GM21737 (cell line): ENCODE data around the gene SLC29A3.

Experiments used
- ATAC-seq: cut with Tn5 transposase; IDR thresholded peaks from one replicate; pipeline ENCODE4 v1.9.1; 2021; ENCODE audit warnings: mild to moderate bottlenecking, moderate library complexity; ENCODE audit not compliant: unreplicated experiment

Gene SLC29A3

GRCh38 chr10:71300555-71301370 is 18.3 kb upstream of the SLC29A3 start:
- ATAC-seq: no peak

DNA sequence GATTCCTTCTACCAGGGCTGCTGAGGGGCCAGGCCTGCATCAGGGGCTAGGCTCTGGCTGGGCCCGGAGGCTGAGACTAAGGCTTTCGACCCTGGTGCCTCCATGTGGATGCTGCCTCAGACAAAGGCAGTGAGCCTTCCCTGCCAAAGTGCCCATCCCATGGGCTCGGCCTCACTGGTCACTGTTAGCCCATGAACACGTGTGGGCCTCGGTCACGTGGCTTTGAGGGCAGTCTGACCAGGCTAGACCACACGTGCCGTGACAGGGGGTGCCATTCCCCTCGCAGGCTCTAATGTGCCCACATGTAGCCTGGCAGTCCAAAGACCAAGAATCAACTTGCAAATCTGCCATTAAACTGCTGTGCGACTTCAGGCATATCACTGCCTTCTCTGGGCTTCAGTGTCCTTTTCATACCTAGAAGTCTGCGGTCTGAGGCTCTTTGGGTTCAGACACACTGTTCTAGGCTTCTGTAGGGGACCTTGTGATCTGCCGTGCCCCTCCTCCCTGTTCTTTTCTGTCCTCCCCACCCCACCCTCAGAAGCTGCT is 17.6 kb upstream of the SLC29A3 start:
- ATAC-seq: no peak

- no peak for ATAC-seq
Observed at GRCh38 chr10:71302451-71302850, 16.6 kb upstream of the SLC29A3 start.

DNA sequence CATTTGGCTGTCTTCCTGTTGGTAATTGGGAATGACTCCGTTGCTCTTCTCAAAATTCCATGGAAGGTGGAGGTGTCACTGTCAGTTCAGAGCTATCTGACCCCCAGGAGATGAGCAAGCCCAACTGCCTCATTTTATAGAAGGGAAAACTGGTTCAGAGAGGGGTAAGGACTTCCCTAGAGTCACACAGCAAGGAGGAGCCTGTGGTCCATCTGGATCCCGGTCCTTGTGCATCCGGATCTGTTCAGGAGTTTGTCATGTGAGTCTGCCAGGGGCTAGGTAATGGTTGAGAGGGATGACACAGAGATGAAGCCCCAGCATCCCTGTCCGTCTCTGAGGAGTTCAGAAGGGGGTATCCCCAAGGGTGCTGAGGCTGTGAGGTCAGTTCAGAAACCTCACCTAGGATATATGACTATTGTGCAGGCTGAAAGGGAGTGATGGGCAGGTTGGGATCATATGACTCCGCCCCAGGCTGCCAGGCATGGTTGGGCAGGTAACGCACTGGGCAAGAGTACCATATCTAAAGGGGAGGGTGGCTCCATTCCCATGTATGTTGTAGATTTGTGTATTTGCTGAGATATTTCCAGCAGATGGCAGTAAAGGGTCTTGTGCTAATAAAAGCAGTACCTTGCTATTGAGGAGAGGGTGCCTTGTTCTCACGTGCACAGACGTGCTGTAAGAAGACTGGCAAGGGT is 16.0 kb upstream of the SLC29A3 start:
- no peak for ATAC-seq

GRCh38 chr10:71303569-71303907 is 15.5 kb upstream of the SLC29A3 start:
- no peak for ATAC-seq

DNA sequence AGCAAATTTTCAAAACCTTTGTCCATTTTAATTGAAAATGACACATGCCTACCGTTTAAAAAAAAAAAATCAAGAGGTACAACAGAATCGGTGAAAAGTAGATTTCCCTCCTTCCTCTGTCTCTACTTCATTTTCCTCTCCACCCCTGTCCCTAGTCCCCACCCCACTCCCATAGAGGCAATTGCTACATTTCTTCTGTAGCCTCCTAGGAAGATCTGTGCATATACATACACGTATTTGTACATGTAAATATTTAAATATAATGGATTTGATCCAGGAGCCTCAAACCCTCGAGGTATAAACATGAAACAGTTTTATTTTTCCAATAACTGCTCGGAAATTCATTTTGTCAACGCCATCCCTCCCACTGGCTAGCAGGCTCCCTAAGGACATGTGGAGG is 14.1 kb upstream of the SLC29A3 start:
- ATAC-seq: no peak

DNA sequence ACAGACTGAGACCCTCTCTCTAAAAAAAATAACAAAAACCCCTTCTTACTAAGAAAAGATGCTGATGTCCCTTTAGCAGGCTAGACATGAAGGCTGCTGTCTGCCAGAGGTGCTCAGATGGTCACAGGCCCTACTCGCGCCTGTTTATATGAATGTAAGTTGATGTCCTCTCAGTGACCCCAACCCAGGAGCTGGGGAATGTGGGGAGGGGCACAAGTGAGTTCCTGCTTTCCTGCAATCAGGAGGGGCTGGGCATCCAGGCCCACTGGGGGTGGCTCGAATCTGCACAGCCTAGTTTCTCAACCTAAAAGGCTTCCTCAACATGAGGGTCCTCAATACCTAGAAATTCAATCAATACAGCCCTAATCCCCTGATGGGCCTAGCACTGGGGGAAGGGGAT is 12.1 kb upstream of the SLC29A3 start:
- no peak for ATAC-seq

DNA sequence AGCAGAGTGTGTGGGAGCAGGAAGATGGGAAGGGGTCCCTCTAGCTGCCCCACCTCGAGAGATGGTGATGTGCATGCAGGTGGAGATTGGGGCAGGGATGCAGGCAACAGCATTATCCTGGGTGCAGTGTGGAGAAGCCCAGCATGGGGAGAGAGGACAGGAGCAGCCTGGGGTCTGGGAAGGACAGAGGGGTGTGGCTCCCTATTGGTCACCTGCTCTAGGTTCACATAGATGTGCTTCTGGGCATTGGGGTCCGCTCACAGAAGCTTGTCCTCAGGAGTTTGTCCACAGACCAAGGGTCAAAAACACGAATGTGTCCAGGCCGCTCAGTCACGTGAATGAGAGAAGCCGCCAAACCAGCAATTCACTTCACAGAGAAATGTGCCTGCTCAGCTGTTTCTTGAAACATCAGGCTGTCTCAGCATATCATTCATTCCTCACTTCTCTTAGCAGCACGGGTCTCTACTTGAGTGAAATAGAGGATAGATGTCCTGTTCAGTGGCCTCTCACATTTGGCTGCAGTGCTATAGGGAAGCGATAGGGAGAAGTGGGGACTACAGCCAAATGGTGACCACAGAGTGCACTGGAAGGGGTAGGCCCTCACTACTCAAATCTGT is 11.5 kb upstream of the SLC29A3 start:
- no peak for ATAC-seq

GRCh38 chr10:71308244-71308643 is 10.8 kb upstream of the SLC29A3 start:
- no peak for ATAC-seq

DNA sequence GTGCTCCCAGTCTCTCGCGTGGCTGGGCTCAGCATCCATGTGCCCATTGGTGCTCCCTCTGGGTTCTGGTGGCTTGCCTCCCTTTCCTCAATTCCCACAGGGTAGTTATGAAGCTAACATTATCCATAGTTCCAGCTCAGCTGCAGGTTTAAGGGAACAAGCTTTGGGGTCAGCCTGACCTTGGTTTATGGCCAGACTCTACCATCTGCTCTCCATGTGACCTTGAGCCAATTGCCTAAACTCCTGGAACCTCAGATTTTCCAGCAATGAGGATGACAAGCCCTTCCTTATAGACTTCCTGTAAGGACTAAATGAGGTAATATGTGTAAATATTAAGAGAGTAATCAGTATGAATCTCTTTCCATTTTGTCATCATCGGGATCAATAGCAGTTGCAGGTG is 10.1 kb upstream of the SLC29A3 start:
- no peak for ATAC-seq

DNA sequence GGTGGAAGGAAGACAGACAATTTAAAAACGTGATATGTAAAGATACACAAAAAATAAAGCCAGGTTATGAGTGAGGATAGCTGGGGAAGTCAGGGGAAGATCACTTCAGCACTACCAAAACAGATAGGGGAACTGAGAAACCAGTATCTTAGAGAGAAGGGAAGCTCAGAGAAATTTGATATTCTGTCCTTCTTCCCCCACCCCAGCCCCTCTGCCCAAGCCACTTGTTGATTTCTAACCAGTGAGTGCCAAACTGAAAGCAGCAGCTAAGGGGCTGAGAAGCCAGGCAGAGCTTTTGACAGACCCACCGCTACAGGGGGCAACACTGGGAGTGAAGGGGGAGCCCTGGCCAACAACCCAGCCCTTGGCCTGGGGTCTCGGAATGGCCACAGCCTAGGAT is 9.1 kb upstream of the SLC29A3 start:
- ATAC-seq: no peak

DNA sequence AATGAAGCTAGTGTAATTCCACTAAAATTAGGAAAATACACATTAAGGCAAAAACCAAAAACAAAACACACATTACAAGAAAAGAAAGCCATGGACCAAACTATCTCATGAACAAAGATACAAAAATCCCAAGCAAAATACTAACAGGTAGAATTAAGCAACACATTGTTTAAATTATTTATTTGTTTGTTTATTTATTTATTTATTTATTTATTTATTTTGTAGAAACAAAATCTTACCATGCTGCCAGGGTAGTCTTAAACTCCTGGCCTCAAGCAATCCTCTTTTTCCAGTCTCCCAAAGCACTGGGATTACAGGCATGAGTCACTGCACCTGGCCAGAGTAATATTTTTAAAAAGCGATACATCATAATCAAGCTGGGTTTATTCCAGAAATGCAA is 6.8 kb upstream of the SLC29A3 start:
- ATAC-seq: no peak

DNA sequence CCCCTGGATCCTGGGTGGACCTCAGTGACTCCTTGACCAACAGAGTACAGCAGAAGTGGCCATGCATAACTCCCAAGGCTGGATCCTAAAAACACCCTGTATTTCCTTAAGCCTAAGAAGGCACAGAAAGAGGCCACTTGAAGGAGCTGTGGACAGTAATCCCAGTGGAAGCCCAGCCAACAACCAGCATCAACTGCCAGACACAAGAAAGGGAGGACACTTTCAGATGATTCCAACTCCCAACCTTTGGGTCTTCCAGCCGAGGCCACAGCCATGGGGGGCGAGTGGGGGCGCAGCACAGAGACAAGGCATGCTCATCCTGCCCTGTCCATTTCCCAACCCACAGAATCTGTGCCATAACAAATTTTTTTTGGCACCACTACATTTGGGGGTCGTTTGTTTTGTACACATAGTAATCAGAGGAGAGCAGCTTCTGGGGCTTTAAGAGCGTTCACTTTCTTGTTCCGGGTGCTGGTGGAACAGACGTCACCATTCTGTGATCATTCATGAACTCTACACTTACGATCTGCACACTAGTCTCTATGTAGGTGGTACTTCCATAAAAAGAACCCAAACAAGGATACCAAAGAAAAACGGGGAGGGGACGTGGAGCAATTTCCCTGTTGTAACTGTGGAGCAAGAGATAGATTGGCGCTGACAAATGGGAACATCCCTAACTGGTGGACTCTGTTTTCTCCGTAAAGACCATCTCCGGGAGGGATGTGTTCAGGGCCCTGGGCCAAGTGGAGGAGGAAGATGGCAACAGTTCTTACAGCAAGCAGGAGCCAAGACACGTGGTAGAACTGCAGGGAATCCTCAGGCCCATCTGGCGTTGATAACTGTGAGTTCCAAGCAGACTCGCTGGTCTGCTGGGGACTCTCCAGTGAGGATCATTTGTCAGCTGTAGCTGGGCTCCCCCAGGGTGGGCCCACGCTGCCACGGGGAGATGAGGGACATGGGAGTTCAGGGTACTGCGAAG is 6.0 kb upstream of the SLC29A3 start:
- ATAC-seq: no peak

DNA sequence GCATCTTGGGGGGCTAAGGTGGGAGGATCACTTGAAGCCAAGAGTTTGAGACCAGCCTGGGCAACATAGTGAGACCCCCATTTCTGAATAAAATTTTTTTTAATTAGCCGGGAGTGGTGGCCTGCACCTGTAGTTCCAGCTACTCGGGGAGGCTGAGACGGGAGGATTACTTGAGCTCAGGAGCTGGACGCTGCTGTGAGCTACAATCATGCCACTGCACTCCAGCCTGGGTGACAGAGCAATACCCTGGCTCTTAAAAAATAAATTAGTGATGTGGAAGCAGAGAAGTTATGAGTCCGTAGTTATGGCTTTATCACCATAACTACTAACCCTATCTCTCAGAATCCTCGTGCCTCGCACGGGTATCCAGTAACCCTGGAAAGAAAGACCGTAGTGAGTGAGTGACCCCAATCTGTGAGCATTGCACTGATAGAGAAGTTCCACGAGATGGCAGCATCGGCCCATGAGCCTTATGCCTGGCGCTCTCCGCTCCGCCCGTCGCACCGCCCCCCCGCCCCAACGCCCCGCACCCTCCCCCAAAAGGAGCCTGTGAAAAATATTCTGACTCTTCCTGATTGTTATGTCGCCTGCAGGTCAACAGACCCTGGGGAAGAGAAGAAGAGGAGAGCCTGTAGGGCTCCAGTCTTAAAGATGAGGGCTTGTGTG is 4.9 kb upstream of the SLC29A3 start:
- ATAC-seq: no peak

DNA sequence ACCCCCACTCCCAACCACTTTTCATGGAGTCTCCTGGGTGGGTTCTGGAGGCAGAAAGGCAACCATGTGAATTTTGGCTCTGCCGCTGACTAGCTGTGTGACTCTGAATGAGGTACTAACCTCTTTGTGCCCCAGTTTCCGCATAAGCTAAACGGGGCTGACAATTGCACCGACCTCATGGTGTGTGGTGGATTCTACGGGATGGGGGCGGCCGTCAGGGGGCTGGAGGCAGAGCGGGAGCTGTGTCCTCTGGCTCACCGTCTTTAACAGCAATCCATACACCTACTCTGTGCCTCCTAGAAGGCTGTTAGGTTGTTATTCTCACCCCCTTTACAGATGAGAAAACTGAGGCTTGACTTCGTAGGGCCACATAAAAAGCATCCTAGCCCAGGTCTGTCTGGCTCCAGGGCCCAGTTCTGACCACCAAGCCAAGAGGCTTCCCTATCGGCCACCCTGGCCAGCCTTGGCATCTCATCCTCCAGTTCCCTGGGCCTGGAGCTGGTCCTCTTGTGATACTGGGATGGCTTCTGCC is 4.3 kb upstream of the SLC29A3 start:
- no peak for ATAC-seq

DNA sequence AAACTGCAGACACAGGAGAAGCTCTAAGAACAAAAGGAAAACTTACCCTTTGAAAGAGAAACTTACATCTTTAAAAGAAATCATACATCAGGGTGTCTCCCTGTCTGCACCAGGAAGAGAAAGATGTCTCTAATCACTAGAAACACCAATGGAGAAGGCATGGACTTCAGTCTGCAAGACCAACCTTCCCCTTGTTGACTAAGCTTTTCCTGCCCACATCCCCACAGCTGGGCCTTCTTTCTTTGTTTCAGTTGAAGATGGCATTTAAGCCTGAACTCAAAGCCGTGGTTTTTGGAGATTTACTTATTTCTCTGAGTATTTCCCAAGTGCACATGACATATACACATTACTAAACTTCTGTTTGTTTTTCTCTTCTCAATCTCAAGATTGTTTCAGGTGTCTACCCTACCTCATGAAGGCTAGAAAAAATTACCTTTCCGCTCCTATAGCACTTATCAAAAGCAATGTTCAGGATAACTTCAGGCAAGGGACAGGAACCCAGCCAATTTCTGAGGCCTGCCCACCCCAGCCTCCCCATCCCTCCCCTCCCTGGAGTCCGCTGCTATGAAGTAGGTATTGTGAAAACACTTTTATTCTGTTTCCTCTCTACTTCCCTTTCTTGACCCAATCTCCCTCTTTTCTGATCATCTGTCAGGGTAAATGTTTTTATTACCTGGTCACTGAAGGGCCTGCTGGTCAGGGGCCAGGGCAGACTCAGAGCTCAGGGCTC is 2.8 kb upstream of the SLC29A3 start:
- ATAC-seq: no peak

- ATAC-seq: no peak
Observed at GRCh38 chr10:71316786-71317160, 2.3 kb upstream of the SLC29A3 start.

GRCh38 chr10:71317739-71318138 is 1.3 kb upstream of the SLC29A3 start:
- no peak for ATAC-seq

DNA sequence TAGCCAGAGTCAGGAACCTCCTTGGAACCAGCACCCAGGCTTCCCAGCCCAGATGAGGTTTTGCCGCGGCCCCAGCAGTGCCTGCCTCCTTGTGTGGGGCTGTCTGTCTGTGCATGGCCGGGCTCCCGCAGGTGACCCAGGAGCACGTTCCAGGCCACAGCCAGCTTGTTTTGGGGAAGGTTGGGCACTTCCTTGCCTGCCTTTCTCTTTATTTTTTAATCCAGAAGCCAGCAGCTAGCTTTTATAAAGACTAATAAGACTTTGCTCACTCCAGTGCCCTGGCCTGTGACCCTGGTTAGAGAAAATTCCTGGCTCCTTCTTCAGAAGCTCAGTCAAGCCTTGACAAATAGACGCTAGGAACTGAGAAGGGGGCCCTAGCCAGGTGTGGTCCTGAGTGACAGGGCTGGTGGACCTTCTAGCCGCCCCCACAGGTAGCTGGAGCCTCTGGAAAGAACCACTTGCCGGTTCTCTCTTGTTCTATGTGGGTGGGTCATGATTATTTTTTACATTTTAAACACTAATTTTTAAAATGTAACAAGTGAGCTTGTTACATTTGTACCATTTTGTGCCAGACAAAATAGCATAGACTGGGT is 837 bp downstream of the SLC29A3 start:
- no peak for ATAC-seq
